Naive B cell (primary cell): ENCODE data around the gene OLFML1. TPM values are rescaled to one million over a fixed set of nuclear protein-coding genes. Genes with fewer than 3 reads are reported as not detected.

Experiments
- ATAC-seq, 2 donors: fragments of 150-1000 bp; cut with Tn5 transposase; 2 replicates each; pipeline ENCODE4 v1.10.0; 2021; ENCODE audit warnings: low read depth in 2 of 2, mild to moderate bottlenecking in 2 of 2, moderate library complexity in 2 of 2
- DNase-seq: peaks from one replicate; pipeline ENCODE4 v3.0.0; 2022
- H3K27ac Mint-ChIP-seq, 6 donors: one replicate each; pipeline ENCODE4 v1.8.0; 2020 to 2022; ENCODE audit warnings: mild to moderate bottlenecking in 6 of 6, mixed read lengths in 6 of 6, moderate library complexity in 5 of 6, inconsistent platforms in 2 of 6
- H3K27me3 Mint-ChIP-seq, 3 donors: one replicate each; pipeline ENCODE4 v1.8.0; 2021 to 2022; ENCODE audit warnings: mixed read lengths in 3 of 3, mild to moderate bottlenecking in 1 of 3
- H3K36me3 Mint-ChIP-seq, 2 donors: one replicate each; pipeline ENCODE4 v1.8.0; 2020 to 2022; ENCODE audit warnings: mixed read lengths in 2 of 2, inconsistent platforms in 1 of 2, mild to moderate bottlenecking in 1 of 2
- H3K4me1 Mint-ChIP-seq, 3 donors: one replicate each; pipeline ENCODE4 v1.8.0; 2020 to 2022; ENCODE audit warnings: mixed read lengths in 3 of 3, inconsistent platforms in 1 of 3, mild to moderate bottlenecking in 1 of 3, moderate library complexity in 1 of 3
- H3K4me3 Mint-ChIP-seq, 8 donors: one replicate each; pipeline ENCODE4 v1.8.0; 2020 to 2022; ENCODE audit warnings: mild to moderate bottlenecking in 8 of 8, mixed read lengths in 8 of 8, moderate library complexity in 8 of 8, inconsistent platforms in 2 of 8
- H3K9me3 Mint-ChIP-seq, 7 donors: one replicate each; pipeline ENCODE4 v1.8.0; 2020 to 2022; ENCODE audit warnings: mixed read lengths in 7 of 7, mild to moderate bottlenecking in 5 of 7, inconsistent platforms in 2 of 7, moderate library complexity in 1 of 7
- polyA plus RNA-seq, 6 donors: library from polyadenylated mRNA; unstranded; fragments of 300-500 nt; fragmentation: Illumina TruSeq; gene quantifications; one replicate each; pipeline ENCODE4 v1.2.3, GENCODE V29; 2021; ENCODE audit warnings: low read depth in 6 of 6

Gene OLFML1
- polyA plus RNA-seq = 1 to 10 TPM in 4 of 6 donors, under 1 TPM in 2; 0.81 to 4.6 (median 1.6) TPM

- ATAC-seq = no peak
- Mint-ChIP-seq H3K27ac (peak within 1 kb of the TSS in 2 of 6 donors; percentile 19 to 48), H3K27me3 (no peaks in the 10 kb centered on the region), H3K9me3 (peaks cover 0 to 2% (median 0%) of the 10 kb centered on the region in 7 donors), H3K4me1 (peaks cover 0 to 5% (median 2%) of the 10 kb centered on the region in 3 donors), H3K4me3 (no peak within 1 kb of the TSS), H3K36me3 (peaks cover 0 to 8% of the 10 kb centered on the region in 2 donors)
- no peak for DNase-seq
Observed at GRCh38 chr11:7485186-7486097, at the start of gene OLFML1. OLFML1 (plus strand) TSS chr11:7485506; CDS start chr11:7485876, 370 bp downstream.

- Mint-ChIP-seq H3K4me3 (peak overlapping the region in 6 of 8 donors; percentile 36 to 78 (median 67)), H3K27me3 (no peaks in the 10 kb centered on the region), H3K27ac (peak overlapping the region; percentile 27 to 91 (median 80)), H3K9me3 (no peaks in the 10 kb centered on the region), H3K36me3 (peaks cover 20 to 25% of the 10 kb centered on the region in 2 donors), H3K4me1 (peaks cover 13 to 29% (median 17%) of the 10 kb centered on the region in 3 donors)
- ATAC-seq (no peak), DNase-seq (no peak)
Observed at GRCh38 chr11:7436146-7436545, 49.2 kb upstream of the OLFML1 start.

GRCh38 chr11:7436657-7437056 lies 48.6 kb upstream of the OLFML1 start:
- Mint-ChIP-seq H3K9me3 (no peaks in the 10 kb centered on the region), H3K27me3 (no peaks in the 10 kb centered on the region), H3K4me1 (peaks cover 13 to 29% (median 17%) of the 10 kb centered on the region in 3 donors), H3K27ac (peak overlapping the region; percentile 7 to 91 (median 54)), H3K36me3 (peaks cover 20 to 25% of the 10 kb centered on the region in 2 donors), H3K4me3 (peak overlapping the region in 7 of 8 donors; percentile 36 to 82 (median 77))
- ATAC-seq = peak; percentile 98 to 99
- DNase-seq = peak; percentile 30

DNA sequence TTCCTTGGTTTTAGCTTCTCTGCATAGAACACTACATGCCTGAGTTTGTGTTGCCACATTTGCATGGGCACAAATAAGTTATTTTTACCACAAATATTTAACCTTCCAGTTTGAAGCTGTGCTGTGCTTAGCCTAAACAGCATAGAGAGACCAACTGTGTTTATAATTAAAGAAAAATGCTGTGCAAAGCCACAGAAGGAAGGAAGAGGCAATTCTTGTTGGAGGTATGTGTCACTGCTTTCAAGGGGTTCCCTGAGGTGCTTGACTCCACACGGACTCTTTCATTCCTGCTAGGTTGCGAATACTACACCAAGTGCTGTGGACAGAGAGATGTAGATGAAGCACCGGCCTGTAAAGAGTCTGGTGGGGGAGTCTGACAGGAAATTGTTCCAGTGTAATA lies 47.6 kb upstream of the OLFML1 start:
- Mint-ChIP-seq H3K27me3 (no peaks in the 10 kb centered on the region), H3K27ac (peak overlapping the region in 2 of 6 donors; percentile 27 to 91), H3K36me3 (peaks cover 20 to 25% of the 10 kb centered on the region in 2 donors), H3K4me1 (peaks cover 13 to 31% (median 17%) of the 10 kb centered on the region in 3 donors), H3K9me3 (no peaks in the 10 kb centered on the region), H3K4me3 (no peak overlapping the region)
- ATAC-seq (no peak), DNase-seq (no peak)

- ATAC-seq = no peak
- Mint-ChIP-seq H3K4me1 (peaks cover 13 to 30% (median 17%) of the 10 kb centered on the region in 3 donors), H3K36me3 (peaks cover 20 to 25% of the 10 kb centered on the region in 2 donors), H3K9me3 (no peaks in the 10 kb centered on the region), H3K27me3 (no peaks in the 10 kb centered on the region), H3K4me3 (no peak overlapping the region), H3K27ac (no peak overlapping the region)
- no peak for DNase-seq
Observed at GRCh38 chr11:7439746-7440320, 45.5 kb upstream of the OLFML1 start.

- Mint-ChIP-seq H3K27me3 (no peaks in the 10 kb centered on the region), H3K4me1 (peaks cover 0 to 8% (median 4%) of the 10 kb centered on the region in 3 donors), H3K27ac (no peak overlapping the region), H3K9me3 (no peaks in the 10 kb centered on the region), H3K4me3 (no peak overlapping the region), H3K36me3 (peaks cover 20 to 31% of the 10 kb centered on the region in 2 donors)
- DNase-seq = peak; percentile 57
- peak; percentile 70 to 72 for ATAC-seq
Observed at GRCh38 chr11:7442588-7443215, 42.6 kb upstream of the OLFML1 start.

DNA sequence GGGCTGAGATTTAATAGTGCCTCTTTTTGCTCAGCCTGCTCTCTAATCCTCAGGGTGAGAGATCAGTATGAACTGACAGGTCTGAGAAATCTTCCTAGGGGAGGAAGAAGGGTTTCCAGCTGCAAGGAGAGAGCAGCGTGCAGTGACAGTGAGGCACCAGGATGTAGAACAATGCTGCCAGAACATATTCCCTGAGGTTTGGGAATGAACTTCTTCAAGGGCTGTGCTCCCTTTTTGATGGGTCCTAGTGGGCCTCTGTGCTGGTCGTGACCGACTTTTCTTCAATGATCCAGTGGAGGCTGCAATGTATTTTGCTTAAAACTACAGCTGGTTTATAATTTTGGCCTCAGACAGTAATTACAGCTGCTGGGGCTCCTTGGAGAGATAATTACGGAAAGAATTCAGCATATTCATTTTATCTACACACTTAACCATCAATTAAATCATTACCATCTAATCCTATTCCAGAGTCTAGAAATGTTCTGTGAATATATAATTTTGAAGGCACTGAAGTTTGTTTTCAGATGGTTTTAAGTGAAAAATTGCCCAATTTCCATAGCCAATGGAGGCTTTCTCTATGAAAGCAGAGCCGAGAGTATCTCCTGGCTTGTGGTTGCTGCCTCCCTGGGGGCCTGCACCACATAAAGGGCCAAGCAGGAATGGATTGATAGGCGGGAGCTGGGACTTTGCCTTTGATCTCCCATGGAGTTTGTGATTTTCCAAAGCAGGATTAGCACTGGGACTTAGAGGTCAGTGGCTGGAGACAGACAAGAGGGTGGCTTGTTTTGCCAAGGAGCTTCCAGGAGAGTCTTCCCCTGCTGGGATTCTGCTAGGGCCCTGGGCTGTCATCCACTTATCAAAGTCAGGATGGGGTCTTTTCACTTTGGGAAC lies 41.0 kb upstream of the OLFML1 start:
- H3K27ac Mint-ChIP-seq = peak overlapping the region in 2 of 6 donors; percentile 21 to 42
- peaks cover 13 to 24% of the 10 kb centered on the region in 2 donors for H3K36me3 Mint-ChIP-seq
- ATAC-seq (no peak), DNase-seq (no peak)
- no peaks in the 10 kb centered on the region for H3K9me3 Mint-ChIP-seq
- H3K4me1 Mint-ChIP-seq = peaks cover 0 to 4% (median 0%) of the 10 kb centered on the region in 3 donors
- H3K27me3 Mint-ChIP-seq = no peaks in the 10 kb centered on the region
- H3K4me3 Mint-ChIP-seq = no peak overlapping the region

GRCh38 chr11:7445564-7445963 lies 39.7 kb upstream of the OLFML1 start:
- no peaks in the 10 kb centered on the region for H3K9me3 Mint-ChIP-seq
- H3K4me3 Mint-ChIP-seq = no peak overlapping the region
- no peaks in the 10 kb centered on the region for H3K27me3 Mint-ChIP-seq
- H3K4me1 Mint-ChIP-seq = peaks cover 0 to 4% (median 0%) of the 10 kb centered on the region in 3 donors
- peaks cover 6 to 12% of the 10 kb centered on the region in 2 donors for H3K36me3 Mint-ChIP-seq
- no peak for DNase-seq
- H3K27ac Mint-ChIP-seq = no peak overlapping the region
- ATAC-seq = no peak

DNA sequence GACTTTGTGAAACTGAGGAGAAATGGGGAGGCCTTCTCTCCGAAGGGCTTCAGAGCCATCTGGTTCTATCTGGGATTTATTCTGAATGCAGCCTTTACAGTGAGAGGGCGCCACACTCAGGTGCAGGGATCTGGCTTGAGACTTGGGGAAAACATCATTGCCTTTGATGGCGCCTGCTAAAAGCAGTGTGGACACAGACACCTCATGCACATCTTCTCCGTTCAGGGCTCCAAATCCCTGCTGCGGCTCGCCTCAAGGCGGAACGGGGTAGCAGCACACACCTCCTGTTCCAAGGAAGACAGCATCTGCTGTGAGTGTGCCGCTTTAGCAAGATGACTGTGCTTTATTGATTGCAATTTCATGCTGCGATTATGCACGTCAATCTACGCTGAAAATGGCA lies 37.1 kb upstream of the OLFML1 start:
- no peak for DNase-seq
- no peaks in the 10 kb centered on the region for H3K9me3 Mint-ChIP-seq
- no peaks in the 10 kb centered on the region for H3K27me3 Mint-ChIP-seq
- no peak overlapping the region for H3K4me3 Mint-ChIP-seq
- H3K4me1 Mint-ChIP-seq = peaks cover 0 to 2% (median 0%) of the 10 kb centered on the region in 3 donors
- no peak for ATAC-seq
- no peak overlapping the region for H3K27ac Mint-ChIP-seq
- H3K36me3 Mint-ChIP-seq = peaks cover 0 to 7% of the 10 kb centered on the region in 2 donors

DNA sequence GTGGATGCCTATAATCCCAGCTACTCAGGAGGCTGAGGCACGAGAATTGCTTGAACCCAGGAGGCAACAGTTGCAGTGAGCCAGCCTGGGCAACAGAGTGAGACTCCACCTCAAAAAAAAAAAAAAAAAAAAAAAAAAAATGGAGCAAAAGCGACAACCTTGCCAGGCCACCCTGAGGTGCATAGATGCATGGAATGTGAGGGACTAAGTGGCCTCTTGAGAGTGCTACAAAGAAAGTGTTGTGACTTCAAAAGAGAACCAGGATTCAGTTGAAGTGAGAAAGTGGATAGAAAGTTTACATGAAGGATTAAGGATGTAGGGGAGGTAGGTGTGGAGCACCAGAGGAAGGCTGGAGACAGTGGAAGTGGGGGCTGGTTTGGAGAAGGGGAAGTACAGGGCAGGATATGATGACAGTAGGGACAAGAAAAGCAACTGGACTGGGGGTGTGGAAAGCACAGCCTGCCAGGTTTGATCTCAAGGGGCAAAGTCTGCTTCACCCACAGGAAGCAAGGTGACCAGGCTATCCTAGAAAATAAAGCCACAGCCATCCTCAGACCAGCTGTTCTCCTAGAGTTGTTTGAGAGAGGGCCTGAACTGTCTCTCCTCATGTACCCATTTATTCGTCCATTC lies 36.0 kb upstream of the OLFML1 start:
- H3K9me3 Mint-ChIP-seq = no peaks in the 10 kb centered on the region
- peak overlapping the region in 2 of 6 donors; percentile 4 to 48 for H3K27ac Mint-ChIP-seq
- no peak overlapping the region for H3K4me3 Mint-ChIP-seq
- peaks cover 0 to 2% (median 0%) of the 10 kb centered on the region in 3 donors for H3K4me1 Mint-ChIP-seq
- DNase-seq = no peak
- ATAC-seq = no peak
- peaks cover 0 to 14% of the 10 kb centered on the region in 2 donors for H3K36me3 Mint-ChIP-seq
- no peaks in the 10 kb centered on the region for H3K27me3 Mint-ChIP-seq

GRCh38 chr11:7449841-7450214 lies 35.5 kb upstream of the OLFML1 start:
- no peak overlapping the region for H3K4me3 Mint-ChIP-seq
- no peak for ATAC-seq
- no peaks in the 10 kb centered on the region for H3K9me3 Mint-ChIP-seq
- H3K4me1 Mint-ChIP-seq = peaks cover 0 to 2% (median 0%) of the 10 kb centered on the region in 3 donors
- peak overlapping the region in 2 of 6 donors; percentile 4 to 69 for H3K27ac Mint-ChIP-seq
- peaks cover 0 to 15% of the 10 kb centered on the region in 2 donors for H3K36me3 Mint-ChIP-seq
- H3K27me3 Mint-ChIP-seq = no peaks in the 10 kb centered on the region
- no peak for DNase-seq

- no peak for ATAC-seq
- Mint-ChIP-seq H3K27me3 (no peaks in the 10 kb centered on the region), H3K4me3 (no peak overlapping the region), H3K36me3 (peaks cover 0 to 15% of the 10 kb centered on the region in 2 donors), H3K27ac (peak overlapping the region in 2 of 6 donors; percentile 69 to 70), H3K9me3 (no peaks in the 10 kb centered on the region), H3K4me1 (peaks cover 0 to 2% (median 0%) of the 10 kb centered on the region in 3 donors)
- DNase-seq = no peak
Observed at GRCh38 chr11:7450836-7451235, 34.5 kb upstream of the OLFML1 start.
